ENCODE measurements around the gene EPB41L5.
"Not testable (repeated sequence)": the region's sequence is repeated elsewhere in the genome, so short reads cannot be mapped to it uniquely, and the experiment has no call there.

Gene EPB41L5

DNA sequence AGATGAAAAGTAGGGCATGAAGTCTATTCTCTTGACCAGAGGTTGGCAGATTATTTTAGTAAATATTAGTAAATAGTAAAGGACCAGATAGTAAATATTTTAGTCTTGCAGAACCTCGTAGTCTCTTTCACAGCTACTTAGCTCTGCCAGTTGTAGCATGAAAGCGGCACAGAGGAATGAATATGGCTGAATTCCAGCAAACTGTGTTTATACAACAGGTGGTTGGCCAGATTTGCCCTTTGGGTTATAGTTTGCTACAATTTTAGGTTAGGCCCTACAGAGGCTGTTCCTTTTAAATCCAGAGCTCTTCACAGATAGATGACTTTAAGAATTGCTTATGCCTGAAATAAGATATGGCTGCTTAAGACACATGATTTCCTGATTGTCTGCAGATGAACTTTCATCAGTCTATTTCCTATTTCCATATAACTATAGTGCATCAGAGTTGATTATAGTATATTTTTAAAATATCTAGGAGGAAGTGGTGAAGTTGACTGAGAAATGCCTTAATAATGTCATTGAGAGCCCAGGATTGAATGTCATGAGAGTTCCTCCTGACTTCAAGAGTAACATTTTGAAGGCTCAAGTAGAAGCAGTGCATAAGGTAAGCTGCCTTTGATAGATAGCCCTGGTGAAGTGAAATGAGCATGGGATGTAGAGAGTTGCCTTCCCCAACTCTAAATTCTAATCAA is 129.8 kb downstream of the EPB41L5 start:
- no peak for FAIRE-seq

DNA sequence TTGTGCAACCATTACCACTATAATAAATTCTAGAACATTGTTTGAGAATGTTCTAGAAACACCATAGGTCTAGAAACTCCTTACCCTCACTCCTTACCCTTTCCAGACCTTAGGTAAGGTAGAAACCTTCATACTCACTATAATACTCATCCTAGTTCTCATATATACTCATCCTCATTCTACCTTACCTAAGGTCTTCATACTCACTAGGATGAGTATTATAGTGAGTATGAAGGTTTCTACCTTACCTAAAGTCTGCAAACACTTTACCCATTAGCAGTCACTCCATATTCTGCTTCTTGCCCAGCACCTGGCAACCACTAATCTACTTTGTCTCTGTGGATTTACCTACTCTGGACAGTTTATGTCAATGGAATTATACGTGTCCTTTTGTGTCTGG is 135.4 kb downstream of the EPB41L5 start:
- no peak for FAIRE-seq

DNA sequence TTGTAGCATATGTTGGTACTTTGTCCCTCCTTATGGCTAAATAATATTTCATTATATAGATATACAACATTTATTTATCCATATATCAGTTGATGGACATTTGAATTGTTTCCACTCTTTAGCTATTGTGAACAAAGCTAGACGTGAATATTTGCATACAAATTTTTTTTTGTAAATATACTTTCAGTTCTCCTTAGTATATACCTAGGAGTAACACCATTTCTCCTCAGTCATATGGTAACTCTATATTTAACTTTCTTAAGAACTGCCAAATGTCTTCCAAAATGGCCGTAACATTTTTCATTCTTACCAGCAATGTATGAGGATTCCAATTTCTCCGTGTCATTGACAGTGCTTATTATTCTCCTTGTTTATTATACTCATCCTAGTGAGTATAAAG is 135.8 kb downstream of the EPB41L5 start:
- no peak for FAIRE-seq

DNA sequence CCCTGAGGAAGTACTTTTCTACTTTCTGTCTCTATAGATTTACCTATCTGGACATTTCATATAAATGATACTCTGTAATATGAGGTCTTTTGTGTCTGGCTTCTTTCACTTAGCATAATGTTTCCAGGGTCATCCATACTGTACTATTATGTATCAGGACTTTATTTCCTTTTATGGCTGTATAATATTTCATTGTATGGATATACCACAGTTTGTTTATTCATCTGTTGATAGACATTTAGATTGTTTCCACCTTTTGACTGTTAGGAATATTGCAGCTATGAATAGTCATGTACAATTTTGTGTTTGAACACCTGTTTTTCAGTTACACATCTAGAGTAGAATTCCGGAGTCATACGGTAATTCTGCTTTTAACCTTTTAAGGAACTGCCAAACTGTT is 136.5 kb downstream of the EPB41L5 start:
- FAIRE-seq, result no peak

DNA sequence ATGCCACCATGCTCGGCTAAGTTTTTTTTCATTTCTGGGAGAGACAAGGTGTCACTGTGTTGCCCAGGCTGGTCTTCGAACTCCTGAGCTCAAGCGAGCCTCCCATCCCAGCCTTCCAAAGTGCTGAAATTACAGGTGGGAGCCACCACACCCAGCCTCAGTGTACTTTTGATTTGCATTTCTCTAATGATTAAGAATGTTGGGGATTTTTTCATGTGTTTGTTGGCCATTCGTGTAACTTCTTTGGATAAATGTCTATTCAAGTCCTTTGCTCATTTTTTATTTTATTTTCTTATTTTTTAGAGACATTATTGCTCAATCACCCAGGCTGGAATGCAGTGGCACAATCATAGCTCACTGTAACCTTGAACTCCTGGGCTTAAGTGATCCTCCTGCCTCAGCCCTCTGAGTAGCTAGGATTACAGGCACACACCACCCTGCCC is 137.2 kb downstream of the EPB41L5 start:
- FAIRE-seq, result no peak

DNA sequence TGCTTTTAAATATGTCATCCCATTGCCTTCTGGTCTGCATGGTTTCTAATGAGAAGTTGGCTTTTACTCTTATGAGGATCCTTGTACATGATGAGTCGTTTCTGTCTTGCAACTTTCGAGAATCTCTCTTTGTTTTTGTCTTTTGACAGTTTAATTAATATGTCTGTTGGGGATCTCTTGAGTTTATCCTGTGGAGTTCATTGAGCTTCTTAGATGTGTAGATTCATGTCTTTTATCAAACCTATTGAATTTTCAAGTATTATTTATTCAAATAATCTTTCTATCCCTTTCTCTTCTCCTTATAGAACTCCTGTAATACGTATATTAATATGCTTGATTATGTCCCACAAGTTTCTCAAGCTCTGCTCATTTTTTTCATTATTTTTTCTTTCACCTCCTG is 142.4 kb downstream of the EPB41L5 start:
- no peak for FAIRE-seq

DNA sequence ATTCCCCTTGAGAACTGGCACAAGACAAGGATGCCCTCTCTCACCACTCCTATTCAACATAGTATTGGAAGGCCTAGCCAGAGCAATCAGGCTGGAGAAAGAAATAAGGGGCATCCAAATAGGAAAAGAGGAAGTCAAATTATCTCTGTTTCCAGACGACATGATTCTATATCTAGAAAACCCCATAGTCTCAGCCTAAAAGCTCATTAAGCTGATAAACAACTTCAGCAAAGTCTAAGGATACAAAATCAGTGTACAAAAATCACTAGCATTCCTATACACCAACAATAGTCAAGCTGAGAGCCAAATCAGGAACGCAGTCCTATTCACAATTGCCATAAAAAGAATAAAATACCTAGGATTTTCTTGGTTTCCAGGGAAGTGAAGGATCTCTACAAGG is 145.8 kb downstream of the EPB41L5 start:
- FAIRE-seq, result not testable (repeated sequence)

DNA sequence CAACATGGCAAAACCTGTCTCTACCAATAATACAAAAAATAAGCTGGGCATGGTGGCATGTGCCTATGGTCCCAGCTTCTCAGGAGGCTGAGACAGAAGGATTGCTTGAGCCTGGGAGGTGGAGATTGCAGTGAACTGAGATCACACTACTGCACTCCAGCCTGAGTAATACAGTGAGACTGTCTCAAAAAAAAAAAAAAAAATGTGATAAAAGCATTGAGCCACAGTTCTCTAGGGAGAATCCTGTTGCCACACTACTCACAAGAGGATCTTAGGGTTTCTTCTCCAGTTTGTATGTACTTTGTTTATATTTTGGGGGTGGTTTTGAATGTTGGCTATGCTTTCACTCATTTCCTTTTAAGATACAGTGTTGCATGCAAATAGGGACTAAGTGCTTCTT is 148.3 kb downstream of the EPB41L5 start:
- FAIRE-seq, result no peak

DNA sequence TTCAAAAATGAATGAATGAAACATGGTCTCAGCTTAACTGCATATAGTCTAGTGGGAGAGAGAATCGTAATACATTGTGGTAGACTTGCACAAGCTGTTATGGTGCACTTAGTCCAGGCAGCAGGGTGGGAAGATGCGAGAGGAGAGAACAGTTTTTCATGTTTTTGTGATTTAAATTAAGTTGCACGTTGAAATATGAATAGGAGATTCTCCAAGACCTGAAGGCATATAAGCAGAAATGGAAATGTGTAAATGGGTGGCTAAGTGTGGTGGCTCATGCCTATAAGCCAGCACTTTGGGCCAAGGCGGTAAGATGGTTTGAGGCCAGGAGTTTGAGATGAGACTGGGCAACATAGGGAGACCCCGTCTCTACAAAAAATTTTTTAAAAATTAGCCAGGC is 149.8 kb downstream of the EPB41L5 start:
- FAIRE-seq, result no peak

DNA sequence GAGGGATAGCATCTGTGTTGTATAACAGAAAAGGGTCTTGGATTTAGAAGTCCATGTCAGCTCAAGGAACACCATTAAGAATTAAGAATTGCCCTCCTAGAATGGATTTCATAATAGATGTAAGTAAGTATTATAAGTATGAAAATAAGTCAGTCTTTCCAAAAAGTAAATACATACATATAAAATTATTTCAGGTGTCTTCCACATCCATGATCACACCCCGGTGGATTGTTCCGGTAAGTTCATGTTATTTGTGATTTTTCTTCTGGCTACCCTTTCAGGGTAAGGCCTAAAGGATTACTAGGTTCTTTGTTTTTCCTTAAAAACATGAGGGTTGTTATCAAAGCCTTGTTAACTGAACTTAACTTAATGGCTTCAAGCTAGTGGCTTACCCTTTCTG is 154.4 kb downstream of the EPB41L5 start:
- no peak for FAIRE-seq

DNA sequence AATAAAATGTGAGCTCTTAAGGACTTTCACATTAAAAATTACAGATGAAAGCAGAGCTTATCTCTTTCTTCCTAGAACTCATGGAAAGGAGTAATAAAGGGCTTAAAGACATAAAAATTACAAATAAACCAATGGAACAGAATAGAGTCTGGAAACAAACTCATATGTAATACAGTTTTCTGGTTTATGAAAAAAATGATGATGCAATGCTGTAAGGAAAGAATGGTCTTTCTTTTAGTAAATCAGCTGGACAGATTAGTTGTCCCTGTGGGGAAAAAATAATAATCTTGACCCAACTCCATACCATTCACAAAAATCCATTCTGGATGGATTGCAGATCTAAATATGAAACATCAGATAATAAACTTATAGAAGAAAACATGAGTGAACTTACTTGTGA is 156.1 kb downstream of the EPB41L5 start:
- no peak for FAIRE-seq

DNA sequence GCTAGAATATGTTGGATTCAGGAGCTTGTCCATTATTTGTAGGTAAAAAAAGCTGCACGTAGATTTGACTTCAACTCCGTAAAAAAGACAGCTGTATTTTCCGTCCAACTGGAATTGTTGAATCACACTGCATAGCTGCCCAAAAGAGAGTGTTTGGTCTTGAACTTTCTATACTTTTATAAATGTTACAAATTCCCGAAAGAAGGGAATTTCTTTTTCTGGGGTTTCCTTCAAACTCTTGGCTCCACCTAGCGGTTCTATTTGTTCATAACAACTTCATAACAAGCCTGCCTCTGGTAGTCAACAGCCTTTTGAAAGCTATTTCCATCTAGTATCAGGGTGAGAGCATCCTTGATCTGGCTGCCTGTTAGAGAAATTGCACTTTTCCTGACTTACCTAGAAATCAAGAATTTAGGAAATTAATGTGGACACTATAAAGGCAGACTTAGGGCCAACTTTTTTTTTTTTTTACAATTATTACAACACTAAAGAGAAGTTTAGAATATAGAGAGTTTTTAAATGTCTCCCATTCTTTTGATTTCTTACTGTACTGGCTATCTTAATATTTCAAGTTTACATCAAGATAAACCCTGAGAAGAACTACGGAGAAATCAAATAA is 162.2 kb downstream of the EPB41L5 start:
- FAIRE-seq, result peak; percentile 67

DNA sequence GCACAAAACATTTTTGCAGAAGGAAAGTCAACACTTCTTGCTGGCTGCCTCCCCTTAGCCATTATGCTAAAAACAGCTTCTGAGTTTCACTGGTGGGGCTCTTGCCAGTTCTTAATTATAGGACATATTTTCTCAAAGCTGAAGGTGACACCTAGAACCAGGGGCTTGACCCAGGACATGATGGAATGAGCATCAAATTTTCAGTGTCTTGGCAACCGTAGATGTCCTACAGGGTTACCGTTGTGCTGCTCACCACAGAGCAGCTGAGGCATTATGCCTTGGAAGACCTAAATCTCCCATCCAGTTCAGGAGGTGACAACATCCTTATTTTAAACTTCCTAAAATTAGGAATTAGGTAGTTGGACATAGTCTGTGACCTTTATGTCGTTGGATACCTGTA is 163.6 kb downstream of the EPB41L5 start:
- FAIRE-seq, result no peak

DNA sequence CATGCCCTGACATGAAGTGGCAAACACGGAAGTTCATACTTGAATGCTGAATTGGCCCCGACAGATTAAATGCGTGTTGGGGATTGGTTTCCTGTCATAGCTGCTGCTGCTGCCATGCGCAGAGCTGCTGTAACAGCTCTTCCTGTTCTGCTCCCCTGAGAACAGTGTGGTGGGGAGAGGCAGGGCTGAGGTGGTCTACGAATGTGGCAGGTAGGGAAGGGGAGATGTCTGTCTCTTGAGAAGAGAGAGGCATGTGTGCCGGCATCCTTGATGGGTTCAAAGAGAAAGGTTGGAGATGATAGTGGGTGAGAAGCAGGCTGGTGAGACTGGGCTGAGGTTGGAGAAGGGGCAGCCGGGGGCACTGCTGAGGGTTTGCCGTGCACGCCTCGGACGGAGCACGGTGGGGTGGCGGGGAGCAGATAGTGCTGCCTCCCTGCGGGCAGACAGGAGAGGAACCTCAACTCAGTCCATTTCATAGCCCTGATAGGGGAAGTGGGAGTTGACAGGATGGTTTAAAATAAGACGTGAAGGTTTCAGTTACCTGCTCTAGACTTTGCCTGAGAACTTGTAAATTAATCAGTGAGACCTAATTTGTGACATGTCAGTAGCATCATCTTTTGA is 164.2 kb downstream of the EPB41L5 start:
- no peak for FAIRE-seq

DNA sequence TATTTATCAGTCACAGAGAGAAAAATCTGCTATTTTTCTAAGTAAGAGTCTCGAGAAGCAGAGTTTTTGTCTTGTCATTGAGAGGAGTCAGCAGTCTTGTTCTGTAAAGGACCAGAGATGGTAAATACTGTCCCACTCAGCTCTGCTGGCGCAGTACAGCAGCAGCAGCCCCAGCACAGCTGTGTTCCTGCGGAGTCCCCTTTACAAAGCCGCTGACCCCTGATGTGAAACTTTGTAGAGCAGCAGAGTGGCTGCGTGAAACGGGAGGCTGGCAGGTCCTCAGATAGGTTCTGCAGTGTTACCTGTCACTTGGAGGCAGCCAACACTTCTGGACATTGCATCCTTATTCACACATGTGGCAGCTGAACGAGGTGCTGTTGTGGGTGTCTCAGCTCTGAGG is 165.1 kb downstream of the EPB41L5 start:
- no peak for FAIRE-seq

DNA sequence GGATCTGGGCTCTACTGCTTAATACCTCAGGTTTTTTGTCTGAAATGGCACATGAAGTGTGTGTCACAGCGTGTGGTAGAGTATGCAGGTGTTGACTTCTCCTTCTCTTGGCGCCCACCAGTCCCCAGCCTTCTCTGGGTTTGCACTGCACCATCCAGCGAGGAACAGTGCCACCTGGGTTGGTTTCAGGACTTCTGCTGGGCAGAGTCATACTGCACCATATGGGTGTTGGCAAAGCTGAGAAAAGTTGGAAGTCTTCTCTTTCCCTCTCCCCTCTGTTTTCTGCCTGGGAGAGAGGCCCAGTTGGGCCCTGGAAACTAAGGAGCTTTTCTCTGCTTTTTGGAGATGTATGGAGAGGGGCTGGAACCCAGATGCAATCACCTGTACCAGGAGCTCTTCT is 166.5 kb downstream of the EPB41L5 start:
- FAIRE-seq, result no peak

DNA sequence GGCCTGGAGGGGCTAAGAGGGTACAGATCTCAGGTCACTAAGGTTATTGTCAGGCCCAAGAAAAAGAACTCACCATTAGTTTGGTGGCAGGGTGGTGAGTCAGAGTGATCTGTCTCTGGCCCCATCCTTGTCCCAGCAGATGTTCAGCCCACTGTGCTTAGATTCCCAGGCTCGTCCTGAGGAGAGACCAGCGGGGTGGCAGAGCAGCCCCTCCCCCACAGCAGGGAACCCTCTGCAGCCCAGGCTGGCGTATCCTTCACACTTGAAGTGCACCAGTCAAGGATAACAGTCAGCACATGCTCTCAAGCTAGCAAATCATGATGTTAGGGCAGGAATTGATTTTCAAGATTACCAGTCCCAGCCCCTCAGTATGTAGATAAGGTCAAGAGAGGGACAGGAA is 167.2 kb downstream of the EPB41L5 start:
- FAIRE-seq, result no peak

DNA sequence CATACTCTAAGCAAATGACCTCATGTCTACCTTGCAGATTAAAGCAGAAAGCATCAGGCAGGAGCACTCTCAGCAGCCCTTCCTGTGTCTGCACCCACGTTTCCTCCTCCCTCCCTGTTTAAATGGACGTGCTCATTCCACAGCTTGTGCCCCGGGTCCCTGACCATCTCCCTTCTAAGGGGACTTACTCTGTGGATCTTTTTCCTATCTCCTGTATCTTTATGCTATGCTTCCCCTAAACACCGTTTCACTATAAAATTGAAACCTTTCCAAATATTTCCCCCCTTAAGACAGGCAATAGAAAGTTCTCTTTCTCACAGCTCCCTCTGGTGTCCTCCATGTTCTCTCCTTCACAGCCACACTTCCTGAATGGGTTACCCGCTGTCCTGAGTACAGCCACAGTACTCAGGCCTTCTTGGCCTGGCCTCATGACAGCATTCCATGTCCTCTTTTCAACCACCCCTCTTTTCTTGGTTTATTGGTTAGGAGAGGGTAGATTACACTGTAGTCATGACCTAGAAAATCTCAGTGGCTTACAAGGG is 169.2 kb downstream of the EPB41L5 start:
- FAIRE-seq, result no peak

DNA sequence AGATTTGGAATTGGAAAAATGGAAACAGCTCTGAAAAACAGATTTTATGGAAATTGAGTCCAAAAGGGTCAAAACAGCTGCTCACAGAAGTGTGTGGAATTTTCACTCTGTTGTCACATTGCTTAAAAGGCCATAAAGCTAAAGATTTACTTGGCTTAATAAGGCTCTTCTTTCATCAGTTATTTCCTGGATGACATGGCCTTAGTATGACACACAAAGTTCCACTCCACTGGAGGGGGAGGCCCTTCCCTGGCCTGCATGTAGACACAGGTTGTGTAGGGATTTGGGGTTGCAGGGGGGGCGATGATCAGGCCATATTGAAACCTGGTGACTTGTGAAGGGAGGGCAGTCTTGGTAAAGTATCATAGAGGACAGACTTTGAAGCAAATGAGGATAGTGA is 176.3 kb downstream of the EPB41L5 start:
- no peak for FAIRE-seq

DNA sequence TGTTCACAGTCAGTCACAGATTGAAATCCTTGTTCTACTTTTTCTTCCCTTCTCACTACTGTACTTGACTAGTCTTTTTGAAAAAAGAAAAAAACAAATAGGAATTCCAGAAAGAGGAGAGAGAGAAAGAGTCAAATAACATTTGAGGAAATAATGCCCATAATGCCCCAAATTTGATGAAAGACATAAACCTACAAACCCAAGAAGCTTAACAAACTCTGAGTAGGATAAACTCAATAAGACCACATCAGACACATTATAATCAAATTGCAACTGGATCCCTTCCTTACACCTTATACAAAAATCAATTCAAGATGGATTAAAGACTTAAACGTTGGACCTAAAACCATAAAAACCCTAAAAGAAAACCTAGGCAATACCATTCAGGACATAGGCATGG is 179.4 kb downstream of the EPB41L5 start:
- no peak for FAIRE-seq

DNA sequence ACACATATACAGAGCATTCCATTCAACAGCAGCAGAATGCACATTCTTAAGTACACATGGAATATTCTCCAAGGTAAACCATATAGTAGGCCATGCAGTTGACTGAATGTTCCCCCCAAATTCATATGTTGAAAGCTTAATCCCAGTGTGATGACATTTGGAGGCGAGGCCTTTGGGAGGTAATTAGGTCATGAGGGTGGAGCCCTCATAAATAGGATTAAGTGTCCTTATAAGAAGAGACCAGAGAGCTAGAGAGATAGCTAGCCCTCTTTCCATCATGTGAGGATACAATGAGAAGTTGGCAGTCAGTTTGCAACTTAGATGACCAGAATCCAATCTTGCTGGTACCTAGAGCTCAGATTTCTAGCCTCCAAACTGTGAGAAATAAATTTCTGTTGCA is 182.7 kb downstream of the EPB41L5 start:
- FAIRE-seq, result no peak

DNA sequence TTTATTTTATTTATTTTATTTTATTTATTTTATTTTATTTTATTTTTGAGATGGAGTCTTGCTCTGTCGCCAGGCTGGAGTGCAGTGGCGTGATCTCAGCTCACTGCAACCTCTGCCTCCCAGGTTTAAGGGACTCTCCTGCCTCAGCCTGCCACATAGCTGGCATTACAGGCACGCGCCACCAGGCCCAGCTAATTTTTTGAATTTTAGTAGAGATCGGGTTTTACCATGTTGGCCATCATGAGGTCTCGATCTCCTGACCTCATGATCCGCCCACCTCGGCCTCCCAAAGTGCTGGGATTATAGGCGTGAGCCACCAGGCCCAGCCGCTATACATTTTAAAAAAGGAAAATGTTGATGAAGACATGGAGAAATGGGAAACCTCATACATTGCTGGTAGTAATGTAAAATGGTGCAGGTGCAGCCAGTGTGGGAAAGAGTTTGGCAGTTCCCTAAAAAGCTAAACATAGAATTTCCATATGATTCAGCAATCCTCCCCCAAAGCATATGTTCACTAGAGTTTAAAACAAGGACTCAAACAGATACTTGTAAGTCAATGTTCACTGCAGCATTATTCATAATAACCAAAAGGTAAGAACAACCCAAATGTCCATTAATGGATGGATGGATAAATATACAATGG is 187.1 kb downstream of the EPB41L5 start:
- not testable (repeated sequence) for FAIRE-seq

DNA sequence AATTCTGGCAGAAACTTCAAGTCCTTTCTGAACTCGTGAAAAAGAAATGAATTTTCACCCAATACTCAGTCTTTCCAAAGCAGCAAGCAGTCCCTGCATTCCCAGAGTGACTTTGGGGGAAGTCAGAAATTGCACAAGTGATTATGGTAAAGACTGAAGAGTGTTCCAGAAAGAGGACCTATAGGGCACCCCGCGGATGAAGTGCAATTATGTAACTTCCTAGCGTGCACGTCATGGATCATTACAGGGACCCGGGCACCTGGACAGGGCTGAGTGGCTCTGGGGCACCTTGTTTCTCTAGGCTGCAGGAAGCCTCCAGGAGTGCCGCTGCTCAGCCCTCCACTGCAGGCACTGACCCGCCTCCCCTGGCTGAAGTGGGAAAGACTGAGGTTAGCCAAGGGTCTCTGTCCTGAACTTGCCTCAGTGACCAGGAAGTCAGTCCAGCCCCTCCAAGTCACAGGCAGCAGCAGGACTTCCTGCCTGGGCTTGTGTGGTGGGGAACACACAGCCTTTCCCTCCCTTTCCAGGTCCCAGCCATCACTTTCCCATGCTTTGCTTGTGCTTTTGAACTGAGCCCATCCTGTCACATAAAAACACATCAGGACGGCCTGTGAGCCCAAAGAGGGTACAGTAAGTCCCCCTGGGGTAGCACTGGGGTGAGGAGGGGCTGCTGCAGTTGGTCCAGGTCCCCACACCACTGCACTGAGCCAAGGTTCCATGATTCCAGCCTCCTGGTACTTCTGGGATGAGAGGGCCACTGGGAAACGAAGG is 190.6 kb downstream of the EPB41L5 start:
- FAIRE-seq, result no peak
